ENCODE data around the gene NADK.
A peak's percentile ranks its signal among the peaks of the same experiment; 100 is the strongest.

The NADK gene

GRCh38 chr1:1784933-1785332 is 6.7 kb upstream of the NADK start:
- no peak overlapping the region for H3K23ac ChIP-seq (ENCODE audit: low read length)
- H2AK5ac ChIP-seq (ENCODE audit: low read length), result no peak overlapping the region
- no peak overlapping the region for H3K9ac ChIP-seq (ENCODE audit: low read length)
- H2BK5ac ChIP-seq (ENCODE audit: low read length), result no peak overlapping the region
- no peaks in the 10 kb centered on the region for H3K27me3 ChIP-seq (ENCODE audit: insufficient read depth, low read length, poor library complexity)
- H3K79me2 ChIP-seq (ENCODE audit: control insufficient read depth, insufficient read depth, low read length), result no peaks in the 10 kb centered on the region
- DNase-seq, result no peak
- no peak overlapping the region for H2BK120ac ChIP-seq (ENCODE audit: low read depth, low read length)
- H4K8ac ChIP-seq (ENCODE audit: low read depth, low read length), result no peak overlapping the region
- WGBS (ENCODE audit: extremely low coverage, insufficient coverage, low lambda C conversion rate), result no CpG with 5 or more reads among the region's 13 CpGs
- no peak overlapping the region for H3K4me3 ChIP-seq (ENCODE audit: low read length)
- peaks cover 2% of the 10 kb centered on the region for H3K79me1 ChIP-seq (ENCODE audit: low read length)
- no peak overlapping the region for H4K5ac ChIP-seq (ENCODE audit: low read length)
- H3K27ac ChIP-seq (ENCODE audit: low read depth, low read length), result no peak overlapping the region
- no peak overlapping the region for H3K18ac ChIP-seq (ENCODE audit: low read length)
- no peak overlapping the region for H2BK15ac ChIP-seq (replicated peaks; ENCODE audit: low read depth)
- H3K56ac ChIP-seq (ENCODE audit: low read length), result no peak overlapping the region
- H3K4ac ChIP-seq (ENCODE audit: low read depth, low read length), result no peak overlapping the region
- H3K36me3 ChIP-seq (ENCODE audit: control insufficient read depth, insufficient read depth, low read length), result peaks cover 20% of the 10 kb centered on the region
- H3K4me2 ChIP-seq (ENCODE audit: low read length), result no peak overlapping the region
- peaks cover 2% of the 10 kb centered on the region for H3K4me1 ChIP-seq (ENCODE audit: control insufficient read depth, low read depth, low read length)

DNA sequence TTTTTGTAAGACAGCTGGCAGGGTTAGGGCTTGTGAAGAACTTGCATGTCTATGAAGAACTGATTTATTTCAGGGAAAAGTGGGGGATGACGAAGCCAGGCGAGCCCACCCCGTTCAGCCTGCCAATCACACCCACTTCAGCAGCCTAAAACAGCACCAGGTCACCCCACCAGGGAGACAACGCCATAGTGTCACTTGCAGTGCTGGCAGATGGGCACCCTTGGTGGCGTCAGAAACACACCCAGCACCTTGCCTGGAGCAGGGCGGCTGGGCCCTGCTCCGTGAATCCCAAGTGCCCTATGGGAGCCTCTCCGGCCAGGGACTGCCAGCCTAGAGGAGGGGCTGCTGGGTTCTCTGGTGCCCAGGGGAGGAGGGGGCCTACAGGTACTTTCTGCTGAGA is 5.0 kb upstream of the NADK start:
- no peak overlapping the region for H3K4me3 ChIP-seq (ENCODE audit: low read length)
- H3K4me1 ChIP-seq (ENCODE audit: control insufficient read depth, low read depth, low read length), result peaks cover 2% of the 10 kb centered on the region
- H3K27me3 ChIP-seq (ENCODE audit: insufficient read depth, low read length, poor library complexity), result no peaks in the 10 kb centered on the region
- no peak overlapping the region for H3K4me2 ChIP-seq (ENCODE audit: low read length)
- peaks cover 13% of the 10 kb centered on the region for H3K36me3 ChIP-seq (ENCODE audit: control insufficient read depth, insufficient read depth, low read length)
- no peak overlapping the region for H3K18ac ChIP-seq (ENCODE audit: low read length)
- peak overlapping the region; percentile 12 for H3K9ac ChIP-seq (ENCODE audit: low read length)
- no peak overlapping the region for H2BK15ac ChIP-seq (replicated peaks; ENCODE audit: low read depth)
- no peak overlapping the region for H2BK5ac ChIP-seq (ENCODE audit: low read length)
- DNase-seq, result no peak
- H4K5ac ChIP-seq (ENCODE audit: low read length), result no peak overlapping the region
- H3K27ac ChIP-seq (ENCODE audit: low read depth, low read length), result no peak overlapping the region
- no CpG with 5 or more reads among the region's 8 CpGs for WGBS (ENCODE audit: extremely low coverage, insufficient coverage, low lambda C conversion rate)
- H3K23ac ChIP-seq (ENCODE audit: low read length), result no peak overlapping the region
- H3K79me2 ChIP-seq (ENCODE audit: control insufficient read depth, insufficient read depth, low read length), result no peaks in the 10 kb centered on the region
- H4K8ac ChIP-seq (ENCODE audit: low read depth, low read length), result no peak overlapping the region
- H2BK120ac ChIP-seq (ENCODE audit: low read depth, low read length), result no peak overlapping the region
- no peaks in the 10 kb centered on the region for H3K79me1 ChIP-seq (ENCODE audit: low read length)
- no peak overlapping the region for H3K56ac ChIP-seq (ENCODE audit: low read length)
- H2AK5ac ChIP-seq (ENCODE audit: low read length), result no peak overlapping the region
- H3K4ac ChIP-seq (ENCODE audit: low read depth, low read length), result no peak overlapping the region

GRCh38 chr1:1782399-1783221 is 4.3 kb upstream of the NADK start:
- Histone ChIP-seq H4K8ac (ENCODE audit: low read depth, low read length) (no peak overlapping the region), H4K5ac (ENCODE audit: low read length) (no peak overlapping the region), H3K4me1 (ENCODE audit: control insufficient read depth, low read depth, low read length) (peaks cover 2% of the 10 kb centered on the region), H3K9ac (ENCODE audit: low read length) (peak overlapping the region; percentile 69), H3K23ac (ENCODE audit: low read length) (no peak overlapping the region), H3K56ac (ENCODE audit: low read length) (peak overlapping the region; percentile 85), H3K36me3 (ENCODE audit: control insufficient read depth, insufficient read depth, low read length) (peaks cover 10% of the 10 kb centered on the region), H2AK5ac (ENCODE audit: low read length) (no peak overlapping the region), H2BK15ac (replicated peaks; ENCODE audit: low read depth) (no peak overlapping the region), H3K4me2 (ENCODE audit: low read length) (peak overlapping the region; percentile 87), H3K4ac (ENCODE audit: low read depth, low read length) (no peak overlapping the region), H3K27ac (ENCODE audit: low read depth, low read length) (peak overlapping the region; percentile 12), H3K4me3 (ENCODE audit: low read length) (peak overlapping the region; percentile 24), H2BK5ac (ENCODE audit: low read length) (peak overlapping the region; percentile 5), H3K79me2 (ENCODE audit: control insufficient read depth, insufficient read depth, low read length) (peaks cover 4% of the 10 kb centered on the region), H3K18ac (ENCODE audit: low read length) (no peak overlapping the region), H3K27me3 (ENCODE audit: insufficient read depth, low read length, poor library complexity) (no peaks in the 10 kb centered on the region), H2BK120ac (ENCODE audit: low read depth, low read length) (no peak overlapping the region), H3K79me1 (ENCODE audit: low read length) (no peaks in the 10 kb centered on the region)
- DNase-seq, result peak; percentile 68
- no CpG with 5 or more reads among the region's 36 CpGs for WGBS (ENCODE audit: extremely low coverage, insufficient coverage, low lambda C conversion rate)

- WGBS (ENCODE audit: extremely low coverage, insufficient coverage, low lambda C conversion rate), result no CpG with 5 or more reads among the region's 7 CpGs
- no peak overlapping the region for H4K8ac ChIP-seq (ENCODE audit: low read depth, low read length)
- H3K18ac ChIP-seq (ENCODE audit: low read length), result no peak overlapping the region
- no peak overlapping the region for H3K56ac ChIP-seq (ENCODE audit: low read length)
- no peaks in the 10 kb centered on the region for H3K27me3 ChIP-seq (ENCODE audit: insufficient read depth, low read length, poor library complexity)
- peaks cover 4% of the 10 kb centered on the region for H3K36me3 ChIP-seq (ENCODE audit: control insufficient read depth, insufficient read depth, low read length)
- no peak overlapping the region for H3K27ac ChIP-seq (ENCODE audit: low read depth, low read length)
- H2BK15ac ChIP-seq (replicated peaks; ENCODE audit: low read depth), result no peak overlapping the region
- H2BK120ac ChIP-seq (ENCODE audit: low read depth, low read length), result no peak overlapping the region
- H3K4me1 ChIP-seq (ENCODE audit: control insufficient read depth, low read depth, low read length), result peaks cover 2% of the 10 kb centered on the region
- no peak overlapping the region for H3K4ac ChIP-seq (ENCODE audit: low read depth, low read length)
- peaks cover 13% of the 10 kb centered on the region for H3K79me2 ChIP-seq (ENCODE audit: control insufficient read depth, insufficient read depth, low read length)
- peaks cover 1% of the 10 kb centered on the region for H3K79me1 ChIP-seq (ENCODE audit: low read length)
- H3K4me3 ChIP-seq (ENCODE audit: low read length), result no peak overlapping the region
- DNase-seq, result peak; percentile 22
- H3K23ac ChIP-seq (ENCODE audit: low read length), result no peak overlapping the region
- no peak overlapping the region for H3K4me2 ChIP-seq (ENCODE audit: low read length)
- H2BK5ac ChIP-seq (ENCODE audit: low read length), result no peak overlapping the region
- no peak overlapping the region for H3K9ac ChIP-seq (ENCODE audit: low read length)
- no peak overlapping the region for H2AK5ac ChIP-seq (ENCODE audit: low read length)
- H4K5ac ChIP-seq (ENCODE audit: low read length), result no peak overlapping the region
Observed at GRCh38 chr1:1781526-1781903, 3.2 kb upstream of the NADK start.

DNA sequence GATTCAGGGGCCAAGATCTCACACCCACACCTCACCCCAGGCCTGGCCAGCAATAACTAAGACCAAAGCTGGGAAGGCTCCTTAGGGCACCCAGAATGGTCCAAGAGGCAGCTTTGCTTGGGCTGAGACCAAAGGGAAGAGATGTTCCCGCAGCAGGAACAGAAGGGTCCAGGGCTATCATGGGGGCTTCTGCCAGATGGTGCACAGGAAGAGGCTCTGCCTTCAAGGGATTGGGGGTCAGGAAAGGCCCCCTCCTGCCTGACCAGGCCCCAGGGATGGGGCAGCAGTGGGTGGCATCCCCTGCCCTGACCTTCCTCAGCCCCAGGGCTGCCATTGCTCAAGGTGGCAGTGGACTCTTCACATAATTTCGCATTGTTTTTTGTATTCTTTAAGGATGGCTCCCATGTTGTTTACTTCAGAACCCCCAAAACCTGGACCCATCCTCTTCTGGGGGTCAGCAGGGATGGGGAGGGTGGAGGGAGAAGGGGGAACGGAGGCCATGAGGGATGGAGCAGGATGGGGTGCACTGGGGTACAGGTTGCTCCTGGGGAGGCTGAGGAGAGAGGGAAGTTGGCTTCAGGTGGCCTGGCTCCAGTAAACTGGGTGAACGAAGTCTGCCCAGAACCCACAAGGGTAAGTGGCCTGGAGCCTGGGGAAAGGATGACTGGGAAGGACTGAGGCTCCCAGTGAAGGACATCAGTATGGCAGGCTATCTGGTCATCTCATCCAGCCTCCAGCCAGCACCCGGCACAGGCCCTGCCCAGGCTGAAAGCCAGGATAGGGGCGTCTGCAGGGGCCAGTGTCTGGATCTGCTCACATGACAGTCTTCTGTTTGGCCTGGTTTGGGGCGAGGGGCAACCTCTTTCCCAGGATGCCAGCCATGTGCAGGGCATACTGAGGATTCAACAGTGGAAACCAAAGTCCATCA is 2.6 kb upstream of the NADK start:
- peaks cover 18% of the 10 kb centered on the region for H3K79me2 ChIP-seq (ENCODE audit: control insufficient read depth, insufficient read depth, low read length)
- peaks cover 4% of the 10 kb centered on the region for H3K79me1 ChIP-seq (ENCODE audit: low read length)
- no peak overlapping the region for H2AK5ac ChIP-seq (ENCODE audit: low read length)
- H3K56ac ChIP-seq (ENCODE audit: low read length), result no peak overlapping the region
- H3K4me3 ChIP-seq (ENCODE audit: low read length), result no peak overlapping the region
- no peak overlapping the region for H3K4ac ChIP-seq (ENCODE audit: low read depth, low read length)
- DNase-seq, result no peak
- no peak overlapping the region for H4K5ac ChIP-seq (ENCODE audit: low read length)
- H3K27me3 ChIP-seq (ENCODE audit: insufficient read depth, low read length, poor library complexity), result no peaks in the 10 kb centered on the region
- H3K4me1 ChIP-seq (ENCODE audit: control insufficient read depth, low read depth, low read length), result peaks cover 2% of the 10 kb centered on the region
- H3K18ac ChIP-seq (ENCODE audit: low read length), result no peak overlapping the region
- H3K4me2 ChIP-seq (ENCODE audit: low read length), result no peak overlapping the region
- H2BK5ac ChIP-seq (ENCODE audit: low read length), result no peak overlapping the region
- no CpG with 5 or more reads among the region's 7 CpGs for WGBS (ENCODE audit: extremely low coverage, insufficient coverage, low lambda C conversion rate)
- H2BK120ac ChIP-seq (ENCODE audit: low read depth, low read length), result no peak overlapping the region
- H3K23ac ChIP-seq (ENCODE audit: low read length), result no peak overlapping the region
- no peak overlapping the region for H2BK15ac ChIP-seq (replicated peaks; ENCODE audit: low read depth)
- no peak overlapping the region for H4K8ac ChIP-seq (ENCODE audit: low read depth, low read length)
- peaks cover 4% of the 10 kb centered on the region for H3K36me3 ChIP-seq (ENCODE audit: control insufficient read depth, insufficient read depth, low read length)
- H3K9ac ChIP-seq (ENCODE audit: low read length), result no peak overlapping the region
- no peak overlapping the region for H3K27ac ChIP-seq (ENCODE audit: low read depth, low read length)

Data from mesendoderm (in vitro differentiated cells).